Measurements from ENCODE around the gene MRLN. TPM values are rescaled to one million over a fixed set of nuclear protein-coding genes. Genes with fewer than 3 reads are reported as not detected.

Gene MRLN
- total and polyA plus RNA-seq, 2 of the 8 experiments (the other 6 are each of a cell fraction or from before 2014, with no cell fraction given), result 0.21 TPM; not detected in 1

- Histone ChIP-seq H3K56ac (replicated peaks; ENCODE audit: insufficient read length, low read depth, low read length) (no peak overlapping the region), H3K9ac (replicated peaks in 1 of 4; ENCODE audit: extremely low read depth in 1 of 4, low read depth in 3 of 4, low read length in 3 of 4) (no peak overlapping the region), H3K4me3 (ENCODE audit: extremely low read depth in 1 of 4, insufficient read depth in 2 of 4, low read depth in 3 of 4, low read length in 4 of 4) (no peak overlapping the region), H2BK120ac (replicated peaks; ENCODE audit: low read depth, low read length) (no peak overlapping the region), H2BK20ac (ENCODE audit: low read length) (no peak overlapping the region), H2AFZ (ENCODE audit: low read length) (no peak overlapping the region), H3K27me3 (replicated peaks in 1 of 4; ENCODE audit: control insufficient read depth in 3 of 4, extremely low read depth in 1 of 4, insufficient read depth in 3 of 4, low read length in 3 of 4) (no peaks in the 10 kb centered on the region), H3K4me1 (replicated peaks in 1 of 4; ENCODE audit: control insufficient read depth in 3 of 4, insufficient read depth in 4 of 4, low read length in 3 of 4) (no peaks in the 10 kb centered on the region), H3K23ac (ENCODE audit: insufficient read length) (no peak overlapping the region), H4K91ac (replicated peaks; ENCODE audit: insufficient read length, low read length) (no peak overlapping the region), H2BK12ac (ENCODE audit: low read depth, low read length) (no peak overlapping the region), H3K27ac (ENCODE audit: low read depth, low read length) (no peak overlapping the region), H3K23me2 (ENCODE audit: low read depth, low read length) (no peaks in the 10 kb centered on the region; the same call in 1 of the 2 replicates), H4K20me1 (replicated peaks in 1 of 2; ENCODE audit: control insufficient read depth in 1 of 2, insufficient read depth in 2 of 2, low read length in 2 of 2) (no peaks in the 10 kb centered on the region), H4K5ac (ENCODE audit: insufficient read length, low read depth, low read length) (no peak overlapping the region), H3K79me1 (ENCODE audit: low read depth, low read length) (no peaks in the 10 kb centered on the region), H2BK15ac (ENCODE audit: low read length) (no peak overlapping the region), H3K79me2 (ENCODE audit: control insufficient read depth in 1 of 2, insufficient read depth in 2 of 2, low read length in 2 of 2) (no peaks in the 10 kb centered on the region), H3K4me2 (ENCODE audit: insufficient read depth in 1 of 2, low read depth in 2 of 2, low read length in 2 of 2) (no peak overlapping the region), H3K9me3 (ENCODE audit: insufficient read depth in 2 of 2, low read depth in 1 of 2, low read length in 1 of 2) (peaks cover 11 to 13% of the 10 kb centered on the region in 2 experiments; a peak in 3 of 4 replicates), H3K18ac (ENCODE audit: extremely low read depth, low read length) (no peak overlapping the region), H3K14ac (ENCODE audit: insufficient read length) (no peak overlapping the region), H3K36me3 (ENCODE audit: control insufficient read depth in 2 of 4, insufficient read depth in 4 of 4, low read length in 3 of 4) (no peaks in the 10 kb centered on the region; a peak in 1 of 8 replicates), H4K8ac (ENCODE audit: extremely low read depth, insufficient read depth, low read length) (no peak overlapping the region), H2AK5ac (ENCODE audit: low read depth, low read length) (no peak overlapping the region), H3K4ac (replicated peaks; ENCODE audit: insufficient read length, low read depth, low read length) (no peak overlapping the region), H2BK5ac (ENCODE audit: low read depth, low read length) (no peak overlapping the region)
- WGBS, 2 experiments (ENCODE audit: extremely low coverage in 1 of 2, insufficient coverage in 1 of 2, insufficient read length in 1 of 2, insufficient replicate concordance in 2 of 2, low coverage in 1 of 2, low lambda C conversion rate in 2 of 2, missing lambda C conversion rate in 1 of 2), result 91% methylated on average over 11 of the region's 11 CpGs; no CpG with 5 or more reads in 1 of the 2 experiments
- DNase-seq (ENCODE audit: low read depth in 1 of 2, low spot score in 2 of 2) (no peak), FAIRE-seq (no peak)
- no peak for TF ChIP-seq ZNF274 (IDR thresholded peaks at IDR 0.05; ENCODE audit: borderline replicate concordance, extremely low read depth, low read length)
- TF ChIP-seq CTBP2 (IDR thresholded peaks at IDR 0.05; ENCODE audit: borderline replicate concordance, insufficient read depth, insufficient read length, low read length), result no peak
- no peak for TF ChIP-seq MAX (IDR thresholded peaks at IDR 0.05)
- no peak for TF ChIP-seq CBX5 (IDR thresholded peaks at IDR 0.05; ENCODE audit: low read depth, low read length)
- no peak for TF ChIP-seq SIRT6 (IDR thresholded peaks at IDR 0.05; ENCODE audit: low read length)
- POLR2A ChIA-PET (ENCODE audit: partially characterized antibody), result no interaction called here
- CTCF ChIA-PET (ENCODE audit: partially characterized antibody), result no interaction called here
Measured at GRCh38 chr10:59770689-59771088, 17.4 kb upstream of the MRLN start.

Measured in H1 (cell line).